Measurements from ENCODE around the gene PSMC1.

- no peak for TF ChIP-seq CTCF (IDR thresholded peaks at IDR 0.05)
- no peak for TF ChIP-seq POLR2A (IDR thresholded peaks at IDR 0.05)
Observed at GRCh38 chr14:90266441-90267154, 10.2 kb downstream of the PSMC1 start.
